CD4-positive, alpha-beta T cell (primary cell): ENCODE results near the gene L1CAM. TPM values are rescaled to one million over a fixed set of nuclear protein-coding genes. Genes with fewer than 3 reads are reported as not detected.

Experiments
- ATAC-seq: fragments of 200-7000 bp; cut with Tn5 transposase; one replicate; pipeline ENCODE4 v1.10.0; 2022; ENCODE audit warnings: mild to moderate bottlenecking; ENCODE audit not compliant: poor library complexity
- CTCF ChIA-PET: fragments of 350-600 bp; sonication (Branson Sonifier 250); formaldehyde crosslinking; loops from one replicate; lab custom pipeline; 2021; ENCODE audit warnings: antibody characterized with exemption, inconsistent platforms; lab: Charles Lee
- POLR2A ChIA-PET: fragments of 350-600 bp; sonication (Branson Sonifier 250); formaldehyde crosslinking; loops from one replicate; lab custom pipeline; 2021; ENCODE audit warnings: antibody characterized with exemption, inconsistent platforms; lab: Charles Lee
- DNase-seq, 14 experiments: peaks; one replicate each; pipeline ENCODE4 v3.0.0-alpha.2; 2013 to 2020; ENCODE audit warnings: mixed read lengths in 2 of 14
- H3K27ac ChIP-seq, 2 donors: one replicate each; pipeline versions ENCODE4 v1.5.1 to v1.7.0; 2013; ENCODE audit warnings: low read length in 2 of 2, low read depth in 1 of 2, mild to moderate bottlenecking in 1 of 2
- H3K27me3 ChIP-seq, 2 experiments: 1 replicate in 1 of 2; 2 replicates in 1 of 2; pipeline versions ENCODE4 v1.6.1 to v1.7.0; 2013; ENCODE audit warnings: low read length in 2 of 2, control low read depth in 1 of 2, mild to moderate bottlenecking in 1 of 2, moderate library complexity in 1 of 2; ENCODE audit not compliant: insufficient read depth in 2 of 2, control insufficient read depth in 1 of 2
- H3K36me3 ChIP-seq: one replicate; pipeline ENCODE4 v1.6.1; 2013; ENCODE audit warnings: low read length, control low read depth; ENCODE audit not compliant: insufficient read depth
- H3K4me1 ChIP-seq: one replicate; pipeline ENCODE4 v1.6.1; 2013; ENCODE audit warnings: low read length, control low read depth; ENCODE audit not compliant: insufficient read depth
- H3K4me3 ChIP-seq: one replicate; pipeline ENCODE4 v1.5.1; 2013; ENCODE audit warnings: mild to moderate bottlenecking, low read length, moderate library complexity
- H3K9me3 ChIP-seq, 2 experiments: 1 replicate in 1 of 2; 2 replicates in 1 of 2; pipeline versions ENCODE4 v1.6.1 to v1.7.0; 2013; ENCODE audit warnings: low read length in 2 of 2, mild to moderate bottlenecking in 2 of 2, control low read depth in 1 of 2, moderate library complexity in 1 of 2; ENCODE audit not compliant: control insufficient read depth in 1 of 2, insufficient read depth in 1 of 2
- H3K27ac Mint-ChIP-seq: one replicate; pipeline ENCODE4 v1.8.0; 2020; ENCODE audit warnings: mixed read lengths
- H3K27me3 Mint-ChIP-seq: one replicate; pipeline ENCODE4 v1.8.0; 2021; ENCODE audit warnings: mixed read lengths
- H3K36me3 Mint-ChIP-seq: one replicate; pipeline ENCODE4 v1.8.0; 2021; ENCODE audit warnings: low read depth, mixed read lengths
- H3K4me1 Mint-ChIP-seq: one replicate; pipeline ENCODE4 v1.8.0; 2021; ENCODE audit warnings: low read depth, mixed read lengths
- H3K4me3 Mint-ChIP-seq: one replicate; pipeline ENCODE4 v1.8.0; 2020; ENCODE audit warnings: mild to moderate bottlenecking, mixed read lengths
- H3K9me3 Mint-ChIP-seq: one replicate; pipeline ENCODE4 v1.8.0; 2020; ENCODE audit warnings: mixed read lengths
- intact Hi-C, 2 experiments: fragments of 100-400 bp; cut with DNase I in 1 of 2; cut with micrococcal nuclease in 1 of 2; formaldehyde crosslinking; loops; one replicate each; pipeline versions ENCODE4 v1.15.1 to v1.9.0; 2023 to 2025; cut with DNase I, micrococcal nuclease
- total RNA-seq, 174 experiments: library from RNA in 2 of 174; stranded (reverse) in 2 of 174; gene quantifications; one replicate each; pipeline ENCODE4 v1.2.3 and lab custom pipeline; 2021 to 2026
- TF ChIP-seq, protein P1 (sequence below): fragments of 200-600 bp; IDR thresholded peaks from one replicate; pipeline ENCODE4 v1.8.0; 2022; ENCODE audit warnings: antibody characterized with exemption, mild to moderate bottlenecking

The L1CAM gene
- total RNA-seq, 2 experiments from 2014 or later = 0.89 to 1.2 TPM

DNA sequence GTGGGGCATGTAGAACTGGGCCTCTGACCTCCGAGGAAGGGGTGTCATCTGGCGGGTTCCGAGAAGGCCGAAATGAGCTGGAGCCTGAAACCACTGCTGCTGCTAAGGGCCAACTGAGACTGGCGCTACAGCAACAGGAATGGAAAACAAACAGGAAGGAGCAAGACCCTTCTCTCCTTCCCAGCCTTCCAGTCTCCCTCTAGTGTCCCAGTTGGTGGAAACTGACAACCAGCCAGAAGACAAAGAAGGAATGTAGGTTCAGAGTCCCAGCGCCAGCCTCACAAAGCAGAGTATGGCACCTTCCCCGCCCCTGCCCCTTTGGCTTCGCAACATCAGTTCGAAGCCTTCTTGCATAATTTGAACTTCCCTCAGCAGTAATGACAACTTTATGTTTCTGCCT lies 31.3 kb downstream of the L1CAM start:
- no peaks in the 10 kb centered on the region for H3K36me3 Mint-ChIP-seq
- H3K27me3 Mint-ChIP-seq = no peaks in the 10 kb centered on the region
- TF ChIP-seq, protein P1, sequence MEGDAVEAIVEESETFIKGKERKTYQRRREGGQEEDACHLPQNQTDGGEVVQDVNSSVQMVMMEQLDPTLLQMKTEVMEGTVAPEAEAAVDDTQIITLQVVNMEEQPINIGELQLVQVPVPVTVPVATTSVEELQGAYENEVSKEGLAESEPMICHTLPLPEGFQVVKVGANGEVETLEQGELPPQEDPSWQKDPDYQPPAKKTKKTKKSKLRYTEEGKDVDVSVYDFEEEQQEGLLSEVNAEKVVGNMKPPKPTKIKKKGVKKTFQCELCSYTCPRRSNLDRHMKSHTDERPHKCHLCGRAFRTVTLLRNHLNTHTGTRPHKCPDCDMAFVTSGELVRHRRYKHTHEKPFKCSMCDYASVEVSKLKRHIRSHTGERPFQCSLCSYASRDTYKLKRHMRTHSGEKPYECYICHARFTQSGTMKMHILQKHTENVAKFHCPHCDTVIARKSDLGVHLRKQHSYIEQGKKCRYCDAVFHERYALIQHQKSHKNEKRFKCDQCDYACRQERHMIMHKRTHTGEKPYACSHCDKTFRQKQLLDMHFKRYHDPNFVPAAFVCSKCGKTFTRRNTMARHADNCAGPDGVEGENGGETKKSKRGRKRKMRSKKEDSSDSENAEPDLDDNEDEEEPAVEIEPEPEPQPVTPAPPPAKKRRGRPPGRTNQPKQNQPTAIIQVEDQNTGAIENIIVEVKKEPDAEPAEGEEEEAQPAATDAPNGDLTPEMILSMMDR = no peak
- H3K9me3 Mint-ChIP-seq = no peaks in the 10 kb centered on the region
- ATAC-seq = no peak
- peaks cover 4% of the 10 kb centered on the region for H3K4me1 Mint-ChIP-seq
- Histone ChIP-seq H3K27ac (no peak overlapping the region), H3K36me3 (no peaks in the 10 kb centered on the region), H3K4me3 (no peak overlapping the region), H3K27me3 (peaks cover 0 to 5% of the 10 kb centered on the region in 2 experiments), H3K9me3 (no peaks in the 10 kb centered on the region), H3K4me1 (peaks cover 14% of the 10 kb centered on the region)
- ChIA-PET CTCF (no interaction called here), POLR2A (no interaction called here)
- DNase-seq = no peak
- H3K27ac Mint-ChIP-seq = no peak overlapping the region
- intact Hi-C loops = loop anchor here in 1 of 2 experiments (10.0 kb wide), 1 partner anchor 50 kb away; no protein-coding TSS in a partner anchor
- no peak overlapping the region for H3K4me3 Mint-ChIP-seq

DNA sequence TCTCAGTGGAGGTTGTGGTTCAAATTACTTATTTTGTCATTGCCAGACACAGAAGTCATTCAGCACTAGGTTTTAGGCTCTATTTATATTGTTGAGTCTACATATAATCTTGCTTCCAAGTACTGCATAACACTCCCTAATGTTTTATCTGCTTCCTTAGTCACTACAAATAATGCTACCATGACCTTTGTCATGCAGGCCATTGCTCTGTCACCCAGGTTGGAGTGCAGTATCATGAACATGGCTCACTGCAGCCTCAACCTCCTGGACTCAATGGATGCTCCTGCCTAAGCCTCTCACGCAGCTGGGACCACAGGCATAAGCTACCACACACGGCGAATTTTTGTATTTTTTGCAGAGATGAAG lies 32.1 kb downstream of the L1CAM start:
- Mint-ChIP-seq H3K27me3 (no peaks in the 10 kb centered on the region), H3K4me3 (no peak overlapping the region), H3K36me3 (no peaks in the 10 kb centered on the region), H3K4me1 (peaks cover 4% of the 10 kb centered on the region), H3K9me3 (no peaks in the 10 kb centered on the region), H3K27ac (no peak overlapping the region)
- DNase-seq = no peak
- Histone ChIP-seq H3K36me3 (no peaks in the 10 kb centered on the region), H3K27me3 (peaks cover 0 to 5% of the 10 kb centered on the region in 2 experiments), H3K27ac (no peak overlapping the region), H3K4me3 (no peak overlapping the region), H3K4me1 (peaks cover 14% of the 10 kb centered on the region), H3K9me3 (no peaks in the 10 kb centered on the region)
- POLR2A ChIA-PET = no interaction called here
- CTCF ChIA-PET = no interaction called here
- intact Hi-C loops = loop anchor here in 1 of 2 experiments (10.0 kb wide), 1 partner anchor 49 kb away; no protein-coding TSS in a partner anchor
- no peak for ATAC-seq
- TF ChIP-seq, protein P1 = no peak

DNA sequence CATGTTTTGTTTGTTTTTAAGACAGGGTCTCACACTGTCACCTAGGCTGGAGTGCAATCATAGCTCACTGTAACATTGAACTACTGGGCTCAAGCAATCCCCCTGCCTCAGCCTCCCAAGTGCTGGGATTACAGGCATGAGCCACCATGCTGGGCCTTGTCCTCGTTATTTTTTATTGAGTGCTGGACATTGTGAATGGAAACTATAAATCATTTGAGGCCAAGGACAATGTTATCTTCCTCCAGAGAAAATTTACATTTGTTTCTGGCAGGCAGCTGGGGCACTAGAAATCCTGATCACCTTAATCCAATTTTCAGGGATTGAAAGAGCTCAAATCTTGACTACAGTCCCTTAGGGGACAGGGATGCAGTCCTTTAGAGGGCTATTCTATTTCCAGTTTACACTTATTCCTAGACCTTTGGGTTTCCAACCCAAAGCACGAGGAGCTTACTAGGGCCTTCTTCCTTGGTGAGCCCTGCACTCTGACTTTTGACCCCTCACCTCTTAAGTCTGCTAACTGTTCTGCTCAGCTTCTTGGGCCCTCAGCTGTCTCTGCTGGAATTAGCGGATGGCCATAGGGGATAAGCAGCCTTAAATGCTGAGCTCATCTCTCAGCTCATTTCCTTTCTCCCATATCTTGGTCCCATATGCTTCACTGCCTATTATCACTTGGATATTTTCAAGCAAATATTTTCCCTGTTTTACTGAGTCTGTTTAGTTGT lies 32.6 kb downstream of the L1CAM start:
- Mint-ChIP-seq H3K4me1 (peaks cover 4% of the 10 kb centered on the region), H3K9me3 (no peaks in the 10 kb centered on the region), H3K27me3 (no peaks in the 10 kb centered on the region), H3K36me3 (no peaks in the 10 kb centered on the region), H3K27ac (no peak overlapping the region), H3K4me3 (no peak overlapping the region)
- no peak overlapping the region for H3K27ac ChIP-seq
- H3K9me3 ChIP-seq = no peaks in the 10 kb centered on the region
- H3K4me1 ChIP-seq = peaks cover 14% of the 10 kb centered on the region
- POLR2A ChIA-PET = no interaction called here
- ATAC-seq = no peak
- no peaks in the 10 kb centered on the region for H3K36me3 ChIP-seq
- no peak overlapping the region for H3K4me3 ChIP-seq
- CTCF ChIA-PET = no interaction called here
- no peak for DNase-seq
- intact Hi-C loops = loop anchor here in 1 of 2 experiments (10.0 kb wide), 1 partner anchor 49 kb away; no protein-coding TSS in a partner anchor
- peaks cover 0 to 5% of the 10 kb centered on the region in 2 experiments for H3K27me3 ChIP-seq
- TF ChIP-seq, protein P1 = no peak
